Non-pigmented ciliary epithelial cell (primary cell): ENCODE measurements around the gene PCDHB11.
"Not testable (repeated sequence)": the region's sequence is repeated elsewhere in the genome, so short reads cannot be mapped to it uniquely, and the experiment has no call there.

Experiments used
- DNase-seq: peaks from one replicate; pipeline ENCODE4 v3.0.0-alpha.2; 2010; ENCODE audit warnings: low read depth

PCDHB11 gene

DNA sequence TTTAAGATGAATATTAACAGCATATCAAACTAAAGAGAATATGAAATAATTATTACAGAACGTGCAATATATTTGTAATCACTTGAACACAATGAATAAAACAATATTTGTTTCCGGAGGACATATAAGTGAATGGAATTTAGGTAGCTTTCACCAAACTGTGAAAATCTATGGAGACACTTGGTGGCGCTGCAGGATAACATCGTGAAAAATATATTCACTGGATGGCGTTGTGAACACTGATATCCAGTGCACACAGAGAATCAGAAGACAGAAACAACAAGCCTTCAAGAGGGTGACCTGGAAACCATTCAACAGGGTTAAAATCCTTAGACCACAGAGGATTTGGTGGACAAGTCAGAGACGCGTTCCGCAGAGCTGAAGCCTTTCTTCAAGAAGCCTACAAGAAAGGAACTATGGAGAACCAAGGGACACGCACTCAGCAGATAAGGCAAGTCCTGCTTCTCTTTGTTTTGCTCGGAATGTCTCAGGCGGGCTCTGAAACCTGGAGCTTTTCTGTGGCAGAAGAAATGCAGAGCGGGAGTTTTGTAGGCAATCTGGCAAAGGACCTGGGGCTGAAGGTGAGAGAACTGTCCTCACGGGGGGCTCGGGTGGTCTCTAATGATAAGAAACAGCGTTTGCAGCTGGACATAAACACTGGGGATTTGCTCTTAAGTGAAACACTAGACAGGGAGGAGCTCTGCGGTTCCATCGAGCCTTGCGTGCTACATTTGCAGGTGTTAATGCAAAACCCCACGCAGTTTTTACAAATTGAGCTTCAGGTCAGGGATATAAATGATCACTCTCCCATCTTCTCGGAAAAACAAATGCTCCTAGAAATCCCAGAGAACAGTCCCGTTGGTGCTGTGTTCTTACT, at the start of gene PCDHB11:
Gene PCDHB11, plus strand, starts transcription at position 269 of the 877 bp plus-strand sequence. Its CDS starts 148 bp downstream, at position 417.
- no peak for DNase-seq

GRCh38 chr5:141149812-141150211, 49.6 kb upstream of the PCDHB11 start, which contains the start of gene PCDHB6:
Gene PCDHB6 (plus strand): TSS chr5:141150057. CDS start chr5:141150258, 201 bp downstream.
- no peak for DNase-seq

DNA sequence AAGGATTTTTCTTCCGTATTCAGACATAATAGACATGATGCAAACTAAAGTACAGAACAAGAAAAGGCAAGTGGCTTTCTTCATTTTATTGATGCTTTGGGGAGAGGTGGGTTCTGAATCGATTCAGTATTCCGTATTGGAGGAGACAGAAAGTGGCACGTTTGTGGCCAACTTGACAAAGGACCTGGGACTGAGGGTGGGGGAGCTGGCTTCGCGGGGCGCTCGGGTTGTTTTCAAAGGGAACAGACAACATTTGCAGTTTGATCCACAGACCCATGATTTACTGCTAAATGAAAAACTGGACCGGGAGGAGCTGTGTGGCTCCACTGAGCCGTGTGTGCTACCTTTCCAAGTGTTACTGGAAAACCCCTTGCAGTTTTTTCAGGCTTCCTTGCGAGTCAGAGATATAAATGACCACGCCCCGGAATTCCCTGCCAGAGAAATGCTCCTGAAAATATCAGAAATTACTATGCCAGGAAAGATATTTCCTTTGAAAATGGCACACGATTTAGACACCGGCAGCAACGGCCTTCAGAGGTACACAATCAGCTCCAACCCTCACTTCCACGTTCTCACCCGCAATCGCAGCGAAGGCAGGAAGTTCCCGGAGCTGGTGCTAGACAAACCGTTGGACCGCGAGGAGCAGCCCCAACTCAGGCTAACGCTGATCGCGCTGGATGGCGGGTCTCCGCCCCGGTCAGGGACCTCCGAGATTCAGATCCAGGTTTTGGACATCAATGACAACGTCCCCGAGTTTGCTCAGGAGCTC, 49.0 kb upstream of the PCDHB11 start:
- DNase-seq = no peak

GRCh38 chr5:141150993-141151325, 48.5 kb upstream of the PCDHB11 start:
- no peak for DNase-seq

DNA sequence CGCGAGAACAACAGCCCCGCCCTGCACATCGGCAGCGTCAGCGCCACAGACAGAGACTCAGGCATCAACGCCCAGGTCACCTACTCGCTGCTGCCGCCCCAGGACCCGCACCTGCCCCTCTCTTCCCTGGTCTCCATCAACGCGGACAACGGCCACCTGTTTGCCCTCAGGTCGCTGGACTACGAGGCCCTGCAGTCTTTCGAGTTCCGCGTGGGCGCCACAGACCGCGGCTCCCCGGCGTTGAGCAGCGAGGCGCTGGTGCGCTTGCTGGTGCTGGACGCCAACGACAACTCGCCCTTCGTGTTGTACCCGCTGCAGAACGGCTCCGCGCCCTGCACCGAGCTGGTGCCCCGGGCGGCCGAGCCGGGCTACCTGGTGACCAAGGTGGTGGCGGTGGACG, 47.8 kb upstream of the PCDHB11 start:
- DNase-seq = not testable (repeated sequence)

DNA sequence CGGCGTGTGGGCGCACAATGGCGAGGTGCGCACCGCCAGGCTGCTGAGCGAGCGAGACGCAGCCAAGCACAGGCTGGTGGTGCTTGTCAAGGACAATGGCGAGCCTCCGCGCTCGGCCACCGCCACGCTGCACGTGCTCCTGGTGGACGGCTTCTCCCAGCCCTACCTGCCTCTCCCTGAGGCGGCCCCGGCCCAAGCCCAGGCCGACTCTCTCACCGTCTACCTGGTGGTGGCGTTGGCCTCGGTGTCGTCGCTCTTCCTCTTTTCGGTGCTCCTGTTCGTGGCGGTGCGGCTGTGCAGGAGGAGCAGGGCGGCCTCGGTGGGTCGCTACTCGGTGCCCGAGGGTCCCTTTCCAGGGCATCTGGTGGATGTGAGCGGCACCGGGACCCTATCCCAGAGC, 47.3 kb upstream of the PCDHB11 start:
- not testable (repeated sequence) for DNase-seq

- DNase-seq = no peak
These were observed 43.7 kb upstream of the PCDHB11 start for GRCh38 chr5:141155540-141156374.

- not testable (repeated sequence) for DNase-seq
These were observed 42.1 kb upstream of the PCDHB11 start for GRCh38 chr5:141157356-141157755.

- DNase-seq = not testable (repeated sequence)
These were observed 41.5 kb upstream of the PCDHB11 start for GRCh38 chr5:141157901-141158300.

DNA sequence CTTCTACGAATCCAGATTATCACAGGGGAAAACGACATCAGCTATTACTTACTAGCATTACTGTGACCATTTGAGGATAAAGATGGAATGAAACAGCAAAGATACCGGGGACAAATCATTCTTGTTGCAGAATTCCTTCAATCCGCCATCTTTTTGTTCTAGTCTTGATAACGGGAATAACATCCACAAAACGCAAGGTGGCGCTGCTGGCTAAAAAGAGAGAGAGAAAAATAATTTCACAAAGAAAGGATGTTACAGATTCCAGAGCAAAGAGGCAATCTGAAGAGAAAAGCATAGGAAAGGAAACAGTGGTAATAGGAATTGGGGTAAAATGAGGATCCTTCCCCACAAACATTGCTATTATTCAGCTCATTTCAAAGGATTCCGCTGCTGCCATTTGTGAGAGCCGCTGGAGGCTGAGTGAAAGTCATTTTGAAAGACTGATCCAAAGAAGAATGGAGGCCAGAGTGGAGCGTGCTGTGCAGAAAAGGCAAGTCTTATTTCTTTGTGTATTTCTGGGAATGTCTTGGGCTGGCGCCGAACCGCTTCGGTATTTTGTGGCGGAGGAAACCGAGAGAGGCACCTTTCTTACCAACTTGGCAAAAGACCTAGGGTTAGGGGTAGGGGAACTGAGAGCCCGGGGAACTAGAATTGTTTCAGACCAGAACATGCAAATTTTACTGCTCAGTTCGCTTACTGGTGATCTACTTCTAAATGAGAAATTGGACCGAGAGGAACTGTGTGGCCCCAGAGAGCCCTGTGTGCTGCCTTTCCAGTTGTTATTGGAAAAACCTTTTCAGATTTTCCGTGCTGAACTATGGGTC, 26.8 kb upstream of the PCDHB11 start, which contains the start of gene PCDHB7:
Gene PCDHB7, plus strand, starts transcription at position 264 of the 824 bp plus-strand sequence. Its CDS starts 192 bp downstream, at position 456.
- no peak for DNase-seq

DNA sequence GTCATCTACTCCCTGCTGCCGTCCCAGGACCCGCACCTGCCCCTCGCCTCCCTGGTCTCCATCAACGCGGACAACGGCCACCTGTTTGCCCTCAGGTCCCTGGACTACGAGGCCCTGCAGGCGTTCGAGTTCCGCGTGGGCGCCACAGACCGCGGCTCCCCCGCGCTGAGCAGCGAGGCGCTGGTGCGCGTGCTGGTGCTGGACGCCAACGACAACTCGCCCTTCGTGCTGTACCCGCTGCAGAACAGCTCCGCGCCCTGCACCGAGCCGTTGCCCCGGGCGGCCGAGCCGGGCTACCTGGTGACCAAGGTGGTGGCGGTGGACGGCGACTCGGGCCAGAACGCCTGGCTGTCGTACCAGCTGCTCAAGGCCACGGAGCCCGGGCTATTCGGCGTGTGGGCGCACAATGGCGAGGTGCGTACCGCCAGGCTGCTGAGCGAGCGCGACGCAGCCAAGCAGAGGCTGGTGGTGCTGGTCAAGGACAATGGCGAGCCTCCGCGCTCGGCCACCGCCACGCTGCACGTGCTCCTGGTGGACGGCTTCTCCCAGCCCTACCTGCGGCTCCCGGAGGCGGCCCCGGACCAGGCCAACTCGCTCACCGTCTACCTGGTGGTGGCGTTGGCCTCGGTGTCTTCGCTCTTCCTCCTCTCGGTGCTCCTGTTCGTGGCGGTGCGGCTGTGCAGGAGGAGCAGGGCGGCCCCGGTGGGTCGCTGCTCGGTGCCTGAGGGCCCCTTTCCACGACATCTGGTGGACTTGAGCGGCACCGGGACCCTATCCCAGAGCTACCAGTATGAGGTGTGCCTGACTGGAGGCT, 24.9 kb upstream of the PCDHB11 start:
- DNase-seq = not testable (repeated sequence)

GRCh38 chr5:141175933-141176332, 23.5 kb upstream of the PCDHB11 start:
- no peak for DNase-seq

GRCh38 chr5:141177577-141178191, 21.7 kb upstream of the PCDHB11 start, which contains the start of gene PCDHB8:
Gene PCDHB8 (plus strand): TSS chr5:141177790. CDS start chr5:141178035, 245 bp downstream.
- DNase-seq = not testable (repeated sequence)

GRCh38 chr5:141179371-141179770, 20.1 kb upstream of the PCDHB11 start:
- DNase-seq = not testable (repeated sequence)

GRCh38 chr5:141179876-141180275, 19.6 kb upstream of the PCDHB11 start:
- DNase-seq = not testable (repeated sequence)

GRCh38 chr5:141180313-141180712, 19.1 kb upstream of the PCDHB11 start:
- no peak for DNase-seq

DNA sequence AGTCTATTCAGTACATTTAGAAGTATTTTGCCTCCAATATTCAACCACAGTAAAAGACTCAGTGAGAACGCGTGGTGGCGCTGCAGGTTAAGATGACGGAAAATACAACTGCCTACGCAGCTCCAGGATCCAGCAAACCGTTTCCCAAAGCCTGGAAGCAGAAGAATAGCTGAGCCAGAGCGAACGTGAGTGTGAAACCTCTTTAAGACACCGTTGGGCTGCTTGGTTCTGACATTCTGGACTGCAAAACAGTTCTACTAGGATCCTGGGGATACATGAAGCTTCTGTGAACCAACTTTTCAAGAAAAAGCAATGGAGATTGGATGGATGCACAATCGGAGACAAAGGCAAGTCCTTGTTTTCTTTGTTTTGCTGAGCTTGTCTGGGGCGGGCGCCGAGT, 17.2 kb upstream of the PCDHB11 start, which contains the start of gene PCDHB16:
Gene PCDHB16, plus strand, starts transcription at position 140 of the 400 bp plus-strand sequence. Its CDS starts 173 bp downstream, at position 313.
- no peak for DNase-seq

GRCh38 chr5:141184117-141184855, 15.1 kb upstream of the PCDHB11 start:
- DNase-seq = not testable (repeated sequence)
